ENCODE data around the gene CCDC148. TPM values are rescaled to one million over a fixed set of nuclear protein-coding genes. Genes with fewer than 3 reads are reported as not detected.

Gene CCDC148
- total and polyA plus RNA-seq, 2 experiments from 2014 or later: 0.64 to 0.86 TPM

GRCh38 chr2:158251356-158251755 is 205.2 kb downstream of the CCDC148 start:
- in situ Hi-C loops (cut with MboI): no loop called here
- Histone ChIP-seq H3K4me3 (no peak overlapping the region), H3K36me3 (ENCODE audit: low read depth) (no peaks in the 10 kb centered on the region), H3F3A (ENCODE audit: insufficient read depth) (no peaks in the 10 kb centered on the region), H3K9ac (no peak overlapping the region), H3K79me2 (ENCODE audit: insufficient read depth) (no peaks in the 10 kb centered on the region), H4K20me1 (ENCODE audit: insufficient read depth) (no peaks in the 10 kb centered on the region), H2AFZ (no peak overlapping the region), H3K9me3 (ENCODE audit: low read depth) (no peaks in the 10 kb centered on the region), H3K4me1 (ENCODE audit: insufficient read depth) (no peaks in the 10 kb centered on the region), H3K9me2 (ENCODE audit: insufficient read depth) (no peaks in the 10 kb centered on the region), H3K27me3 (replicated peaks; ENCODE audit: insufficient read depth) (no peaks in the 10 kb centered on the region), H3K4me2 (ENCODE audit: unreplicated experiment) (no peak overlapping the region), H3K27ac (no peak overlapping the region)
- WGBS, 2 experiments (ENCODE audit: low coverage in 1 of 2, low lambda C conversion rate in 2 of 2, missing lambda C conversion rate in 2 of 2): 46 to 48% methylated on average over 3 of the region's 3 CpGs
- no peak for DNase-seq
- TF ChIP-seq EZH2 (IDR thresholded peaks at IDR 0.05; ENCODE audit: insufficient read depth, poor library complexity, severe bottlenecking) (no peak), EZH2phosphoT487 (IDR thresholded peaks at IDR 0.05; ENCODE audit: insufficient read depth, low read depth) (no peak)

- no peak overlapping the region for H2AFZ ChIP-seq
- no peak for TF ChIP-seq EZH2 (IDR thresholded peaks at IDR 0.05; ENCODE audit: insufficient read depth, poor library complexity, severe bottlenecking)
- no peak for TF ChIP-seq EZH2phosphoT487 (IDR thresholded peaks at IDR 0.05; ENCODE audit: insufficient read depth, low read depth)
- H3K9me3 ChIP-seq (ENCODE audit: low read depth): no peaks in the 10 kb centered on the region
- no peaks in the 10 kb centered on the region for H3F3A ChIP-seq (ENCODE audit: insufficient read depth)
- no peak overlapping the region for H3K9ac ChIP-seq
- no peak for DNase-seq
- WGBS, 2 experiments (ENCODE audit: low coverage in 1 of 2, low lambda C conversion rate in 2 of 2, missing lambda C conversion rate in 2 of 2): 24 to 29% methylated on average over 4 of the region's 4 CpGs
- no peaks in the 10 kb centered on the region for H3K4me1 ChIP-seq (ENCODE audit: insufficient read depth)
- no peak overlapping the region for H3K4me3 ChIP-seq
- no peak overlapping the region for H3K27ac ChIP-seq
- no peaks in the 10 kb centered on the region for H3K27me3 ChIP-seq (replicated peaks; ENCODE audit: insufficient read depth)
- H4K20me1 ChIP-seq (ENCODE audit: insufficient read depth): no peaks in the 10 kb centered on the region
- no peaks in the 10 kb centered on the region for H3K79me2 ChIP-seq (ENCODE audit: insufficient read depth)
- no peaks in the 10 kb centered on the region for H3K36me3 ChIP-seq (ENCODE audit: low read depth)
- H3K9me2 ChIP-seq (ENCODE audit: insufficient read depth): no peaks in the 10 kb centered on the region
- in situ Hi-C loops (cut with MboI): no loop called here
- no peak overlapping the region for H3K4me2 ChIP-seq (ENCODE audit: unreplicated experiment)
Measured at GRCh38 chr2:158243392-158243791, 213.2 kb downstream of the CCDC148 start.

- no peak for DNase-seq
- H3F3A ChIP-seq (ENCODE audit: insufficient read depth): no peaks in the 10 kb centered on the region
- no peaks in the 10 kb centered on the region for H3K4me1 ChIP-seq (ENCODE audit: insufficient read depth)
- no peak overlapping the region for H3K4me3 ChIP-seq
- H4K20me1 ChIP-seq (ENCODE audit: insufficient read depth): no peaks in the 10 kb centered on the region
- H3K9ac ChIP-seq: no peak overlapping the region
- H3K27me3 ChIP-seq (replicated peaks; ENCODE audit: insufficient read depth): no peaks in the 10 kb centered on the region
- no peaks in the 10 kb centered on the region for H3K79me2 ChIP-seq (ENCODE audit: insufficient read depth)
- WGBS, 2 experiments (ENCODE audit: low coverage in 1 of 2, low lambda C conversion rate in 2 of 2, missing lambda C conversion rate in 2 of 2): 27 to 34% methylated on average over 2 of the region's 2 CpGs
- H3K36me3 ChIP-seq (ENCODE audit: low read depth): no peaks in the 10 kb centered on the region
- H2AFZ ChIP-seq: no peak overlapping the region
- TF ChIP-seq EZH2phosphoT487 (IDR thresholded peaks at IDR 0.05; ENCODE audit: insufficient read depth, low read depth) (no peak), EZH2 (IDR thresholded peaks at IDR 0.05; ENCODE audit: insufficient read depth, poor library complexity, severe bottlenecking) (no peak)
- H3K9me3 ChIP-seq (ENCODE audit: low read depth): no peaks in the 10 kb centered on the region
- no peak overlapping the region for H3K4me2 ChIP-seq (ENCODE audit: unreplicated experiment)
- no peak overlapping the region for H3K27ac ChIP-seq
- no peaks in the 10 kb centered on the region for H3K9me2 ChIP-seq (ENCODE audit: insufficient read depth)
- in situ Hi-C loops (cut with MboI): no loop called here
Measured at GRCh38 chr2:158242280-158242679, 214.3 kb downstream of the CCDC148 start.

- Histone ChIP-seq H3K4me1 (ENCODE audit: insufficient read depth) (no peaks in the 10 kb centered on the region), H3K9me3 (ENCODE audit: low read depth) (no peaks in the 10 kb centered on the region), H3K4me3 (no peak overlapping the region), H3K79me2 (ENCODE audit: insufficient read depth) (no peaks in the 10 kb centered on the region), H3K27me3 (replicated peaks; ENCODE audit: insufficient read depth) (no peaks in the 10 kb centered on the region), H2AFZ (no peak overlapping the region), H3K36me3 (ENCODE audit: low read depth) (no peaks in the 10 kb centered on the region), H4K20me1 (ENCODE audit: insufficient read depth) (no peaks in the 10 kb centered on the region), H3K9me2 (ENCODE audit: insufficient read depth) (no peaks in the 10 kb centered on the region), H3F3A (ENCODE audit: insufficient read depth) (no peaks in the 10 kb centered on the region), H3K9ac (no peak overlapping the region), H3K4me2 (ENCODE audit: unreplicated experiment) (no peak overlapping the region), H3K27ac (no peak overlapping the region)
- in situ Hi-C loops (cut with MboI): no loop called here
- 29% methylated on average over 2 of the region's 2 CpGs for WGBS, 2 experiments (ENCODE audit: low coverage in 1 of 2, low lambda C conversion rate in 2 of 2, missing lambda C conversion rate in 2 of 2)
- TF ChIP-seq EZH2phosphoT487 (IDR thresholded peaks at IDR 0.05; ENCODE audit: insufficient read depth, low read depth) (no peak), EZH2 (IDR thresholded peaks at IDR 0.05; ENCODE audit: insufficient read depth, poor library complexity, severe bottlenecking) (no peak)
- no peak for DNase-seq
Measured at GRCh38 chr2:158240975-158241374, 215.6 kb downstream of the CCDC148 start.

GRCh38 chr2:158239271-158239670 is 217.3 kb downstream of the CCDC148 start:
- no peaks in the 10 kb centered on the region for H3K9me3 ChIP-seq (ENCODE audit: low read depth)
- H2AFZ ChIP-seq: no peak overlapping the region
- no peak overlapping the region for H3K4me2 ChIP-seq (ENCODE audit: unreplicated experiment)
- DNase-seq: no peak
- H4K20me1 ChIP-seq (ENCODE audit: insufficient read depth): no peaks in the 10 kb centered on the region
- no peaks in the 10 kb centered on the region for H3K9me2 ChIP-seq (ENCODE audit: insufficient read depth)
- no peak overlapping the region for H3K27ac ChIP-seq
- no peaks in the 10 kb centered on the region for H3K27me3 ChIP-seq (replicated peaks; ENCODE audit: insufficient read depth)
- no peaks in the 10 kb centered on the region for H3F3A ChIP-seq (ENCODE audit: insufficient read depth)
- no peak overlapping the region for H3K4me3 ChIP-seq
- H3K79me2 ChIP-seq (ENCODE audit: insufficient read depth): no peaks in the 10 kb centered on the region
- TF ChIP-seq EZH2phosphoT487 (IDR thresholded peaks at IDR 0.05; ENCODE audit: insufficient read depth, low read depth) (no peak), EZH2 (IDR thresholded peaks at IDR 0.05; ENCODE audit: insufficient read depth, poor library complexity, severe bottlenecking) (no peak)
- in situ Hi-C loops (cut with MboI): no loop called here
- H3K36me3 ChIP-seq (ENCODE audit: low read depth): no peaks in the 10 kb centered on the region
- 48 to 49% methylated on average over 2 of the region's 2 CpGs for WGBS, 2 experiments (ENCODE audit: low coverage in 1 of 2, low lambda C conversion rate in 2 of 2, missing lambda C conversion rate in 2 of 2)
- no peaks in the 10 kb centered on the region for H3K4me1 ChIP-seq (ENCODE audit: insufficient read depth)
- no peak overlapping the region for H3K9ac ChIP-seq

All from GM23248 (cell line).